Kidney (tissue), 14 donors: Measurements from ENCODE around the gene XPO4. TPM values are rescaled to one million over a fixed set of nuclear protein-coding genes. Genes with fewer than 3 reads are reported as not detected.

Source experiments
- DNase-seq, 5 donors: peaks; one replicate each; pipeline ENCODE4 v3.0.0-alpha.2; 2013 to 2020
- FAIRE-seq: peaks from 2 replicates; lab custom pipeline; 2012; peaks lifted over from hg19 to GRCh38; lab: Jason Lieb, UNC
- H3K27ac ChIP-seq, 2 donors: one replicate each; pipeline ENCODE4 v1.7.0; 2013; ENCODE audit warnings: low read depth in 2 of 2, low read length in 2 of 2, inconsistent platforms in 1 of 2
- H3K27me3 ChIP-seq: one replicate; pipeline ENCODE4 v1.7.1; 2013; ENCODE audit warnings: low read length, inconsistent platforms; ENCODE audit not compliant: control insufficient read depth, insufficient read depth
- H3K36me3 ChIP-seq, 3 donors: one replicate each; pipeline versions ENCODE4 v1.7.0 to v1.7.1; 2013; ENCODE audit warnings: low read length in 3 of 3, control low read depth in 1 of 3, inconsistent platforms in 1 of 3; ENCODE audit not compliant: insufficient read depth in 3 of 3, control insufficient read depth in 2 of 3
- H3K4me1 ChIP-seq, 3 donors: one replicate each; pipeline versions ENCODE4 v1.7.0 to v1.7.1; 2013; ENCODE audit warnings: low read length in 3 of 3, inconsistent platforms in 1 of 3, low read depth in 1 of 3; ENCODE audit not compliant: control insufficient read depth in 2 of 3, insufficient read depth in 2 of 3
- H3K4me3 ChIP-seq, 3 donors: one replicate each; pipeline versions ENCODE4 v1.7.0 to v1.8.1; 2013; ENCODE audit warnings: low read length in 3 of 3, control low read depth in 1 of 3, inconsistent platforms in 1 of 3
- H3K9ac ChIP-seq, 3 donors: one replicate each; pipeline versions ENCODE4 v1.7.0 to v1.7.1; 2013; ENCODE audit warnings: low read length in 3 of 3, control low read depth in 1 of 3, inconsistent platforms in 1 of 3
- H3K9me3 ChIP-seq, 3 donors: one replicate each; pipeline versions ENCODE4 v1.7.0 to v1.7.1; 2013; ENCODE audit warnings: low read length in 3 of 3, control low read depth in 1 of 3, inconsistent platforms in 1 of 3; ENCODE audit not compliant: control insufficient read depth in 2 of 3, insufficient read depth in 1 of 3
- intact Hi-C: fragments of 100-400 bp; cut with DNase I; formaldehyde crosslinking; loops from one replicate; pipeline ENCODE4 v1.11.1; 2022
- polyA plus RNA-seq: library from polyadenylated mRNA; stranded (reverse); fragments of 350-450 nt; fragmentation: Illumina TruSeq; extraction: RNeasy Lipid Tissue Mini Kit (QIAGEN cat#74804); gene quantifications from one replicate; pipeline ENCODE4 v1.2.3, GENCODE V29; 2014; ENCODE audit warnings: low read depth, low replicate concordance; ENCODE audit not compliant: insufficient read depth
- total RNA-seq: library from RNA; stranded (reverse); fragmentation: NEBNext Ultra II Directional; extraction: Animal tissue kit (Norgen Biotek cat#: 25700); gene quantifications from one replicate; pipeline ENCODE4 v1.2.1, GENCODE V29; 2021
- TF ChIP-seq, protein P1 (sequence below): IDR thresholded peaks from 3 replicates; pipeline ENCODE4 v1.5.1; 2012; ENCODE audit warnings: mild to moderate bottlenecking, moderate library complexity, borderline replicate concordance; ENCODE audit not compliant: insufficient read depth; ENCODE audit errors: extremely low read depth
- donor health status: control.
- donor health status: control.
- donor health status: control.
- donor health status: control.
- donor health status: control.
- donor health status: DM: yes; HTN: yes; CAD: no.
- donor health status: Normal renal cell carcinoma (clear cell type).

XPO4 gene
- total and polyA plus RNA-seq, 2 donors from 2014 or later: 3.3 to 17.4 TPM

DNA sequence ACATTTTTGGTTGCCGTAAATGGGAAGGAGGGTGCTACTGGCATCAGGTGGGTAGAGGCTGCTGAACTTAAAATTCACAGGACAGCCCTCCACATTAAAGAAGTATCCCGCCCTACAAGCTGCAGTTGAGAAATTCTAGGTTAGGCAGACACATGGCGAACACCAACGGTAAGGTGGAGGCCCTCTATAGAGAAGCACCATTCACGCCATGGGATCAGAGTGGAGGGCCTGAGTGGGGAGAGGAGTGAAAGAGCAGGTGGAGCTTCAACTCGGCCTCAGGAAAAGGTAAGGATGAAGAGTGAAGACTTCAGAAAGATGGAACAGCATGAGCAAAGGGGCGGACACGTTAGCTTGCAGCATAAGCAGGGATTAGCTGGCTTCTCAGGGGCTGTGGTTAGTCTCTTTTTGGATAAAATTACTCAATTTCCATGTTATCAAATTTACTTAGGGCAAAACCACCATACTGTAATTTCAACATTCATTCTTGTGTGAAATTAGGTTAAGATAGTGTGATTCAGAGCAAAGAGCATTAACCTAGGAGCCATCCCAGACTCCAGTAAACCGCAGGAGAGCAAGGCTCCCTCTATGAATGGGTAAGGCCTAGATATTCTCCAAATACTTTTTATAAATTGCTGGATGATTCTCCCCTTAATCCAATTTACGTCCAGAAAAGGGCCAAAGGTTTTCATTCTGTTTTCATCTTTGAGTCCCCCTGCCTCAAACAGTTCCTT, 130.0 kb downstream of the XPO4 start:
- H3K9me3 ChIP-seq: peaks cover 0 to 1% (median 0%) of the 10 kb centered on the region in 3 donors
- H3K4me3 ChIP-seq: peak overlapping the region; percentile 84 to 93 (median 88)
- H3K4me1 ChIP-seq: peaks cover 0 to 7% (median 5%) of the 10 kb centered on the region in 3 donors
- H3K9ac ChIP-seq: peak overlapping the region; percentile 78 to 95 (median 95)
- FAIRE-seq (no peak), DNase-seq (peak in 1 of 5 donors; percentile 0)
- no peak overlapping the region for H3K27ac ChIP-seq
- TF ChIP-seq, protein P1, sequence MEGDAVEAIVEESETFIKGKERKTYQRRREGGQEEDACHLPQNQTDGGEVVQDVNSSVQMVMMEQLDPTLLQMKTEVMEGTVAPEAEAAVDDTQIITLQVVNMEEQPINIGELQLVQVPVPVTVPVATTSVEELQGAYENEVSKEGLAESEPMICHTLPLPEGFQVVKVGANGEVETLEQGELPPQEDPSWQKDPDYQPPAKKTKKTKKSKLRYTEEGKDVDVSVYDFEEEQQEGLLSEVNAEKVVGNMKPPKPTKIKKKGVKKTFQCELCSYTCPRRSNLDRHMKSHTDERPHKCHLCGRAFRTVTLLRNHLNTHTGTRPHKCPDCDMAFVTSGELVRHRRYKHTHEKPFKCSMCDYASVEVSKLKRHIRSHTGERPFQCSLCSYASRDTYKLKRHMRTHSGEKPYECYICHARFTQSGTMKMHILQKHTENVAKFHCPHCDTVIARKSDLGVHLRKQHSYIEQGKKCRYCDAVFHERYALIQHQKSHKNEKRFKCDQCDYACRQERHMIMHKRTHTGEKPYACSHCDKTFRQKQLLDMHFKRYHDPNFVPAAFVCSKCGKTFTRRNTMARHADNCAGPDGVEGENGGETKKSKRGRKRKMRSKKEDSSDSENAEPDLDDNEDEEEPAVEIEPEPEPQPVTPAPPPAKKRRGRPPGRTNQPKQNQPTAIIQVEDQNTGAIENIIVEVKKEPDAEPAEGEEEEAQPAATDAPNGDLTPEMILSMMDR: no peak
- H3K36me3 ChIP-seq: no peaks in the 10 kb centered on the region
- no peaks in the 10 kb centered on the region for H3K27me3 ChIP-seq
- intact Hi-C loops: no loop called here

DNA sequence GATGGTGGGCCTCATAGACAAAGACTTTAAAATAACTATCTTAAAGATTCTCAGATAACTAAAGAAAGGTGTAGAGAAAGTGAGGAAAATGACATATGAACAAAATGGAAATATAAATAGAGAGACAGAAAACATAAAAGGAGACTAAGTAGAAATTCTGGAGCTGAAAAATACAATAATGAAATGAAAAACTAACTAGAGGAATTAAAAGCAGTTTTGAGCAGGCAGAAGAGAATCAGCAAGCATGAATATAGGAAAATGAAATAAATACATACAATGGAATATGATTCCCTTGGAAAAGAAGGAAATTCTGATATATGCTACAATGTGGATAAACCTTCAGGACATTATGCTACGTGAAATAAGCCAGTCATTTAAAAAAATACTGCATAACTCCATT, 132.7 kb downstream of the XPO4 start:
- H3K9me3 ChIP-seq: peaks cover 0 to 1% (median 0%) of the 10 kb centered on the region in 3 donors
- FAIRE-seq: no peak

DNA sequence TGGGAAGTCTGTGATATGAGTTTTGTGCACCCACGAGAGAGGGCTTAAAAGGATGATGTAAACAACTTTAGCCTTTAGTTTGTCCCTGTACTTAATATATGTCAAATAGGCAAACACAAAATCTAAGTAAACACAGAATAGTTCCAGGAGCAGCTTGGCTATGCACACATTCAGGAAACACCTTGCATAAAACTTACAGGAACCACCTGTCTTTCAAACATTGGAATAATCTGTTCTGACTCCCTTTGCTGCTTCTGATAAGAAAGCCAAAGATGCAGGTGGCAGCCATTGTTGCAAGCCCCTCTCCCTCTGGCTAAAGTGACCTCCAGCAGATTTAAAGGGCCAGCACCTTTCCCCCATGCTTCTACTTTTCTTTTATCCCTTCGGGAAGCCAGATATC, 133.5 kb downstream of the XPO4 start:
- Histone ChIP-seq H3K4me3 (no peak overlapping the region), H3K27me3 (no peaks in the 10 kb centered on the region), H3K36me3 (no peaks in the 10 kb centered on the region), H3K9me3 (peaks cover 0 to 1% (median 0%) of the 10 kb centered on the region in 3 donors), H3K27ac (no peak overlapping the region), H3K4me1 (peaks cover 0 to 7% (median 5%) of the 10 kb centered on the region in 3 donors), H3K9ac (no peak overlapping the region)
- intact Hi-C loops: no loop called here
- FAIRE-seq (no peak), DNase-seq (no peak)
- TF ChIP-seq, protein P1: no peak

More for the DNA sequence above, 132.7 kb downstream of the XPO4 start:
- peaks cover 0 to 7% (median 5%) of the 10 kb centered on the region in 3 donors for H3K4me1 ChIP-seq
- TF ChIP-seq, protein P1: no peak
- H3K27ac ChIP-seq: no peak overlapping the region
- no peak overlapping the region for H3K4me3 ChIP-seq
- no peak overlapping the region for H3K9ac ChIP-seq
- no peaks in the 10 kb centered on the region for H3K27me3 ChIP-seq
- no peak for DNase-seq
- no peaks in the 10 kb centered on the region for H3K36me3 ChIP-seq
- intact Hi-C loops: no loop called here
